ENCODE data around the gene DGUOK. TPM values are rescaled to one million over a fixed set of nuclear protein-coding genes. Genes with fewer than 3 reads are reported as not detected.

Gene DGUOK
- total and polyA plus RNA-seq, 2 of the 4 experiments (the other 2 are of a cell fraction): 66.3 to 111 TPM

- TF ChIP-seq CEBPB (IDR thresholded peaks at IDR 0.05; ENCODE audit: low read depth, low read length) (no peak), MXI1 (IDR thresholded peaks at IDR 0.05; ENCODE audit: borderline replicate concordance, low read depth, low read length) (peak; percentile 82), ELK1 (IDR thresholded peaks at IDR 0.05; ENCODE audit: borderline replicate concordance, low read depth, low read length) (no peak), MAZ (IDR thresholded peaks at IDR 0.05; ENCODE audit: borderline replicate concordance, low read depth, low read length) (peak; percentile 34; the same call in 1 of the 2 replicates), USF2 (IDR thresholded peaks at IDR 0.05; ENCODE audit: low read depth, low read length) (peak; percentile 67), BHLHE40 (IDR thresholded peaks at IDR 0.05; ENCODE audit: low read depth, low read length) (peak; percentile 94), NFE2L2 (IDR thresholded peaks at IDR 0.05; ENCODE audit: low read depth, low read length) (no peak)
- H4K5ac ChIP-seq (ENCODE audit: low read depth, low read length): peak within 1 kb of the TSS; percentile 15
- peaks cover 26% of the 10 kb centered on the region for H3K4me1 ChIP-seq (ENCODE audit: control insufficient read depth, insufficient read depth, low read length)
- H3K36me3 ChIP-seq (ENCODE audit: control insufficient read depth, insufficient read depth, low read length): peaks cover 5% of the 10 kb centered on the region
- H3K56ac ChIP-seq (ENCODE audit: extremely low read depth, insufficient read depth, low read length): peak within 1 kb of the TSS; percentile 36; the same call in 1 of the 2 replicates
- peak within 1 kb of the TSS; percentile 88 for H3K14ac ChIP-seq (replicated peaks; ENCODE audit: low read depth, low read length)
- CTCF ChIA-PET: interaction anchor here (0.7 kb wide), 1 partner anchor 118 kb away, joined by 3 read pairs; no protein-coding TSS in a partner anchor
- intact Hi-C loops (cut with micrococcal nuclease): loop anchor here (5.0 kb wide), 1 partner anchor 57 kb away; the partner anchor contains the start of gene DGUOK
- H3K79me1 ChIP-seq (ENCODE audit: low read depth in 1 of 2, low read length in 2 of 2): peaks cover 22 to 40% of the 10 kb centered on the region in 2 experiments
- peak within 1 kb of the TSS; percentile 66 for H3K4ac ChIP-seq (ENCODE audit: low read depth, low read length)
- H2BK20ac ChIP-seq (ENCODE audit: low read depth, low read length): no peak within 1 kb of the TSS
- peak within 1 kb of the TSS; percentile 41 for H2BK5ac ChIP-seq (ENCODE audit: low read depth, low read length, poor library complexity, severe bottlenecking)
- H4K20me1 ChIP-seq (ENCODE audit: insufficient read depth, low read length): peaks cover 30% of the 10 kb centered on the region
- H3K4me2 ChIP-seq (ENCODE audit: low read depth, low read length): peak within 1 kb of the TSS; percentile 86
- H3K9ac ChIP-seq (ENCODE audit: low read depth, low read length): peak within 1 kb of the TSS; percentile 78
- peak within 1 kb of the TSS; percentile 83 for H3K23ac ChIP-seq (ENCODE audit: low read depth, low read length)
- POLR2A ChIA-PET (ENCODE audit: unreplicated experiment): no interaction called here
- H2AK5ac ChIP-seq (ENCODE audit: low read depth, low read length): peak within 1 kb of the TSS; percentile 87
- peaks cover 16% of the 10 kb centered on the region for H3K9me1 ChIP-seq (ENCODE audit: insufficient read depth, low read length)
- no peaks in the 10 kb centered on the region for H3K9me3 ChIP-seq (ENCODE audit: control insufficient read depth, insufficient read depth, low read length)
- BruUV-seq (replicated peaks): no TSS peak
- DNase-seq (no peak), ATAC-seq (ENCODE audit: low read depth) (peak; percentile 56)
- 11% methylated on average over 30 of the region's 85 CpGs; no CpG with 5 or more reads in 1 of the 2 experiments for WGBS, 2 experiments (ENCODE audit: extremely low coverage in 2 of 2, insufficient read length in 1 of 2)
- in situ Hi-C loops (cut with MboI; ENCODE audit: low sequenced_read_pairs): loop anchor here (10.0 kb wide), 1 partner anchor 160 kb away; the partner anchor contains the start of gene STAMBP
- H4K8ac ChIP-seq (ENCODE audit: low read depth in 2 of 2, low read length in 2 of 2): peak within 1 kb of the TSS; percentile 78 to 92
- peak within 1 kb of the TSS; percentile 91 for H2AFZ ChIP-seq (replicated peaks; ENCODE audit: low read length, poor library complexity)
- peak within 1 kb of the TSS; percentile 18 for H3K27ac ChIP-seq (ENCODE audit: insufficient read depth, low read length)
- H3K27me3 ChIP-seq (ENCODE audit: control insufficient read depth, insufficient read depth, low read length): no peaks in the 10 kb centered on the region
- H4K91ac ChIP-seq (ENCODE audit: insufficient read depth, low read depth, low read length): peak within 1 kb of the TSS; percentile 63
- H2BK120ac ChIP-seq (ENCODE audit: low read depth, low read length): peak within 1 kb of the TSS; percentile 76; the same call in 1 of the 2 replicates
- dilution Hi-C loops (cut with HindIII; ENCODE audit: low sequenced_read_pairs, unreplicated experiment): no loop called here
- no peak within 1 kb of the TSS for H2BK15ac ChIP-seq (ENCODE audit: low read depth, low read length)
- peak within 1 kb of the TSS; percentile 5; the same call in 1 of the 2 replicates for H3K18ac ChIP-seq (ENCODE audit: low read depth, low read length)
- peak within 1 kb of the TSS; percentile 53 for H3K4me3 ChIP-seq (ENCODE audit: insufficient read depth, low read depth, low read length)
- H2AK9ac ChIP-seq (replicated peaks; ENCODE audit: low read depth, low read length, poor library complexity): peak within 1 kb of the TSS; percentile 96
Observed at GRCh38 chr2:73984203-73984921, 57.7 kb downstream of the DGUOK start, which contains the start of gene TET3. TSS of gene TET3 (plus strand) at chr2:73984910. CDS start at chr2:73986404, 1,494 bp downstream.

Data from IMR-90 (cell line).